ENCODE data around the gene PTPRN2.

GRCh38 chr7:157518514-157519175 lies 1069.0 kb downstream of the PTPRN2 start:
- TF ChIP-seq, protein P1, sequence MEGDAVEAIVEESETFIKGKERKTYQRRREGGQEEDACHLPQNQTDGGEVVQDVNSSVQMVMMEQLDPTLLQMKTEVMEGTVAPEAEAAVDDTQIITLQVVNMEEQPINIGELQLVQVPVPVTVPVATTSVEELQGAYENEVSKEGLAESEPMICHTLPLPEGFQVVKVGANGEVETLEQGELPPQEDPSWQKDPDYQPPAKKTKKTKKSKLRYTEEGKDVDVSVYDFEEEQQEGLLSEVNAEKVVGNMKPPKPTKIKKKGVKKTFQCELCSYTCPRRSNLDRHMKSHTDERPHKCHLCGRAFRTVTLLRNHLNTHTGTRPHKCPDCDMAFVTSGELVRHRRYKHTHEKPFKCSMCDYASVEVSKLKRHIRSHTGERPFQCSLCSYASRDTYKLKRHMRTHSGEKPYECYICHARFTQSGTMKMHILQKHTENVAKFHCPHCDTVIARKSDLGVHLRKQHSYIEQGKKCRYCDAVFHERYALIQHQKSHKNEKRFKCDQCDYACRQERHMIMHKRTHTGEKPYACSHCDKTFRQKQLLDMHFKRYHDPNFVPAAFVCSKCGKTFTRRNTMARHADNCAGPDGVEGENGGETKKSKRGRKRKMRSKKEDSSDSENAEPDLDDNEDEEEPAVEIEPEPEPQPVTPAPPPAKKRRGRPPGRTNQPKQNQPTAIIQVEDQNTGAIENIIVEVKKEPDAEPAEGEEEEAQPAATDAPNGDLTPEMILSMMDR (IDR thresholded peaks at IDR 0.05; ENCODE audit: control extremely low read depth in 1 of 3, insufficient read depth in 1 of 3, low read depth in 1 of 3, low read length in 3 of 3) = no peak
- no peak for TF ChIP-seq E2F6 (IDR thresholded peaks at IDR 0.05)
- TF ChIP-seq POLR2AphosphoS5 (IDR thresholded peaks at IDR 0.05; ENCODE audit: low read depth, low read length) = no peak
- TF ChIP-seq HDAC2 (IDR thresholded peaks at IDR 0.05; ENCODE audit: borderline replicate concordance in 1 of 2, low read depth in 2 of 2, low read length in 2 of 2) = no peak
- no peak for TF ChIP-seq BRCA1 (IDR thresholded peaks at IDR 0.05; ENCODE audit: low read depth, low read length)
- TF ChIP-seq MAX (IDR thresholded peaks at IDR 0.05) = no peak
- no peak for TF ChIP-seq ATF3 (IDR thresholded peaks at IDR 0.05; ENCODE audit: insufficient read depth, low read depth, low read length)
- no peak for TF ChIP-seq MAFK (IDR thresholded peaks at IDR 0.05; ENCODE audit: low read depth, low read length)
- no peak for TF ChIP-seq JUN (IDR thresholded peaks at IDR 0.05; ENCODE audit: low read depth, low read length)

Measured in H1 (cell line).